ENCODE measurements around the gene NCSTN.
"Not testable (repeated sequence)": the region's sequence is repeated elsewhere in the genome, so short reads cannot be mapped to it uniquely, and the experiment has no call there.

The NCSTN gene

GRCh38 chr1:160371756-160372155 lies 28.6 kb downstream of the NCSTN start:
- DNase-seq (ENCODE audit: low spot score): no peak

- DNase-seq (ENCODE audit: low spot score): no peak
Measured at GRCh38 chr1:160373696-160374095, 30.5 kb downstream of the NCSTN start.

- no peak for DNase-seq (ENCODE audit: low spot score)
Measured at GRCh38 chr1:160374306-160375110, 31.3 kb downstream of the NCSTN start.

- DNase-seq (ENCODE audit: low spot score): no peak
Measured at GRCh38 chr1:160375788-160376524, 32.8 kb downstream of the NCSTN start.

GRCh38 chr1:160376525-160377131 lies 33.4 kb downstream of the NCSTN start:
- DNase-seq (ENCODE audit: low spot score): peak; percentile 86

- DNase-seq (ENCODE audit: low spot score): no peak
Measured at GRCh38 chr1:160377585-160378206, 34.5 kb downstream of the NCSTN start.

- not testable (repeated sequence) for DNase-seq (ENCODE audit: low spot score)
Measured at GRCh38 chr1:160384812-160385211, 41.6 kb downstream of the NCSTN start.

GRCh38 chr1:160388406-160388805 lies 45.2 kb downstream of the NCSTN start:
- not testable (repeated sequence) for DNase-seq (ENCODE audit: low spot score)

- DNase-seq (ENCODE audit: low spot score): no peak
Measured at GRCh38 chr1:160394673-160395072, 51.5 kb downstream of the NCSTN start.

GRCh38 chr1:160397651-160398050 lies 54.5 kb downstream of the NCSTN start:
- DNase-seq (ENCODE audit: low spot score): no peak

GRCh38 chr1:160398823-160399222 lies 55.6 kb downstream of the NCSTN start:
- DNase-seq (ENCODE audit: low spot score): no peak

- no peak for DNase-seq (ENCODE audit: low spot score)
Measured at GRCh38 chr1:160399544-160400222, 56.5 kb downstream of the NCSTN start.

- DNase-seq (ENCODE audit: low spot score): peak; percentile 82
Measured at GRCh38 chr1:160400223-160400645, 57.1 kb downstream of the NCSTN start, which contains the start of gene VANGL2. Gene VANGL2, plus strand, starts transcription at chr1:160400564. Its CDS starts 15,274 bp downstream, at chr1:160415838.

- peak; percentile 30 for DNase-seq (ENCODE audit: low spot score)
Measured at GRCh38 chr1:160400646-160401486, 57.7 kb downstream of the NCSTN start.

GRCh38 chr1:160401487-160401805 lies 58.3 kb downstream of the NCSTN start:
- DNase-seq (ENCODE audit: low spot score): no peak

GRCh38 chr1:160402001-160402795 lies 59.0 kb downstream of the NCSTN start:
- no peak for DNase-seq (ENCODE audit: low spot score)

GRCh38 chr1:160403244-160403643 lies 60.1 kb downstream of the NCSTN start:
- DNase-seq (ENCODE audit: low spot score): no peak

- no peak for DNase-seq (ENCODE audit: low spot score)
Measured at GRCh38 chr1:160404094-160404493, 60.9 kb downstream of the NCSTN start.

- DNase-seq (ENCODE audit: low spot score): no peak
Measured at GRCh38 chr1:160405331-160405877, 62.2 kb downstream of the NCSTN start.

All from globus pallidus (tissue), 1 donor.